ENCODE measurements around the gene PLA2G4E.

Gene PLA2G4E

DNA sequence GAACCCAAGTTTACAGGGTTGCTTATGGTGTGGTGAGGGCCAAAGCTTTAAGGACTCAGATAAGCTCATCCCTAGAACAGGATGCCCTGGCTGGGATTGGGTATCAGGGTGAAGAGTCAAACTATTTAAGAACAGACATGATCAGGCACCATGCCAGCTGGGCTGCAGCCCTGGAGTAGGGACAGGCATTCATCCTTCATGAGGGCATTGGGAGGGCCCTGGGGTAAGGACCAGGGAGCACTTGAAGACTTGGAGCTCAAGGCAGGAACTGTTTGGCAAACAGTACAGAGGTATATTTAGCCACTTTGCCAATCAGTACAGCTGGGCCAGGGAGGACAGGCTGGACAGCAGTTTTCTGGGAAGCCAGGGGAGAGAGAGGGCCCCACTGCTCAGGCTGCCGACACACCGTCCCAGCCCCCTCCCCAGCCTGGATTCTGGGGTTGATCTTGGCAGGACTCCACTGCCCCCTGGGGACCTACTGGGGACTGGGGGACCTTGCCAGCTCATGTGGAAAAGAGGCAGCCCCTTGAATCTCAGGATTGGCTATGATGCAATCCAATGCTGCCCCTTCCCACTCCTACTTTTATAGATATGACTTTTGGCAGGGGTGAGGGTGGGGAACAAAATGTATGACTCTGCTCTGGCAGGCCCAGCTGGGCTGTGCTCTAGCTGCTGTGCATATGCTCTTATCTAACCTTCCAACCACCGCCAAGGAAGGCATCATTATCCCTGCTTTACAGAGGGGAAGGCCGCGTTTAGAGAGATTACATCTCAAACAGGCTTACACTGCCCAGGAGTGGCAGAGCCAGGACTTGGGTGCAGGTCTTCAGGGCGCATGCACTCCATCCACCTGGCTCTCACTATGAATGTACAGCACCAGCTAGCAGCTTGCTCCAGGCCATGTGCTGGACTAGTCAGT, 2.3 kb downstream of the PLA2G4E start:
- ChIA-PET CTCF (interaction anchor here (1.0 to 1.8 kb wide), 4 partner anchors 29 to 66 kb away, joined by 3 to 4 read pairs (median 4); no protein-coding TSS in a partner anchor), POLR2A (no interaction called here)
- no peak overlapping the region for H3K4me3 ChIP-seq (ENCODE audit: low read depth, low read length)
- no peak for DNase-seq (ENCODE audit: low read depth, low spot score)
- TF ChIP-seq, protein P1, sequence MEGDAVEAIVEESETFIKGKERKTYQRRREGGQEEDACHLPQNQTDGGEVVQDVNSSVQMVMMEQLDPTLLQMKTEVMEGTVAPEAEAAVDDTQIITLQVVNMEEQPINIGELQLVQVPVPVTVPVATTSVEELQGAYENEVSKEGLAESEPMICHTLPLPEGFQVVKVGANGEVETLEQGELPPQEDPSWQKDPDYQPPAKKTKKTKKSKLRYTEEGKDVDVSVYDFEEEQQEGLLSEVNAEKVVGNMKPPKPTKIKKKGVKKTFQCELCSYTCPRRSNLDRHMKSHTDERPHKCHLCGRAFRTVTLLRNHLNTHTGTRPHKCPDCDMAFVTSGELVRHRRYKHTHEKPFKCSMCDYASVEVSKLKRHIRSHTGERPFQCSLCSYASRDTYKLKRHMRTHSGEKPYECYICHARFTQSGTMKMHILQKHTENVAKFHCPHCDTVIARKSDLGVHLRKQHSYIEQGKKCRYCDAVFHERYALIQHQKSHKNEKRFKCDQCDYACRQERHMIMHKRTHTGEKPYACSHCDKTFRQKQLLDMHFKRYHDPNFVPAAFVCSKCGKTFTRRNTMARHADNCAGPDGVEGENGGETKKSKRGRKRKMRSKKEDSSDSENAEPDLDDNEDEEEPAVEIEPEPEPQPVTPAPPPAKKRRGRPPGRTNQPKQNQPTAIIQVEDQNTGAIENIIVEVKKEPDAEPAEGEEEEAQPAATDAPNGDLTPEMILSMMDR (IDR thresholded peaks at IDR 0.05; ENCODE audit: insufficient read depth, low read length, missing control alignments), result no peak

DNA sequence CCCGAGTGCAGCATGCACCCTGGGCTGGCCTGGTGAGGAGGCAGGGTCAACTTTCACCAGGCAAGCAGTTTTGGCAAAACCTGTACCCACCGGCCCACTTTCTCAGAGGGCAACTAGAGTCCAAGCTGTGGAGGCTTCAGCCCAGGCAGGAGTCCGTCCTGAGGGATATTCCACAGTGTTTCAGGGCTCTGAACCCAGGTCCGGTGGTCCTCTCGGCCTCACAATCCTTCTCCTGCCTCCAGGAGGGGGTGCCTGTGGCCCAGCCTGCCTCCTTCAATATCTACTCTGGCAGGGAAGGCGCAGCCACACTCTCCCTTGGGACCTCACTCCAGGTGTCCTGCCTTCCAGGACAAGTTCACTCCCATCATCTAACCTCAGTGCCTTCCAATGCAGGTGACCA, 3.9 kb downstream of the PLA2G4E start:
- no peak overlapping the region for H3K4me3 ChIP-seq (ENCODE audit: low read depth, low read length)
- ChIA-PET CTCF (no interaction called here), POLR2A (no interaction called here)
- DNase-seq (ENCODE audit: low read depth, low spot score), result no peak
- TF ChIP-seq, protein P1 (IDR thresholded peaks at IDR 0.05; ENCODE audit: insufficient read depth, low read length, missing control alignments), result no peak

DNA sequence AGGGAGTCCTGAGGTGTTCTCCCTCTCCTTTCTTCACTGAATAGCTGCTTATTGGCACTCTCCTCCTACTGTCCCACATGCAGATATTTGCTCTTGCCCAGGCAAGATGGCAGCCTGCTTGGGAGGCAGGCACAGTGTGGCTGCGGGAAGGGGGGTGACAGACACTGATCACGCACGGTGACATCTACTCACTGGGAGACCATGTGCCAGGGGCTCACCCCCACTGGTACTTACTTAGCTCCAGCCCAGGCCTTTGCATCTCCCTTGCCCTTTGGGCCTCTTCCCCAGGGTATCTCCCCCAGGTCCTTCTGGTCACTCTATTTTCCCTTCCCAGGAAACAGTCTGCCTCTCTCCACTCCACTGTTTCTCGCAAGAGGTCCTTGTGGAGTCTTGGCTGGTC, 6.4 kb downstream of the PLA2G4E start:
- CTCF ChIA-PET, result no interaction called here
- no peak for DNase-seq (ENCODE audit: low read depth, low spot score)
- H3K4me3 ChIP-seq (ENCODE audit: low read depth, low read length), result no peak overlapping the region
- POLR2A ChIA-PET, result no interaction called here
- TF ChIP-seq, protein P1 (IDR thresholded peaks at IDR 0.05; ENCODE audit: insufficient read depth, low read length, missing control alignments), result no peak

DNA sequence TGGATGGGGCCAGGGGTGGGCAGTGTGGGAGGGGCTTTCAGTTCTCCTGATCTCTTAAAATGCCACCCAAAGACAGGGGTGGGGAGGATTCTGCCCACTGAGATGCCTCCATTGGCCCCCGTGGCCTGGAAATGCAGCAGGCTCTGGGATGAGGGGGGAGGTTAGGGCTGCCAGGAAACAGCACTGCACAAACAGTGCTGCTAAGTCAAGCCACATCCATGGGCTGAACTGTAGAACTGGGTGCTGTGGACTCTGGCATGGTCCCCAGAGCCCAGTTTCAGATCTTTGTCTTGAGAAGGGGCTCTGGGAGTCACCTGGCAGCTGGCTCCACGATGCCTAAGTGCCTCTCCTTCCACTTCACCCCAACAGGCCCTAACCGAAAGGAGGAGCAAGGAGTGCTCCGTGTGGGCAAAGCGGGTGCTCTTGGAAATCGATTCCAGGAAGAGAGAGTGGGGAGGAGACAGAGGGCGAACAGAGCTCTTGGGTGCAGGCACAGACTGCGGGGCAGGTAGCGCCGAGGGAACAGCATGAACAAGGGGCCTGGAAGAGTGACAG, 7.8 kb downstream of the PLA2G4E start:
- TF ChIP-seq, protein P1 (IDR thresholded peaks at IDR 0.05; ENCODE audit: insufficient read depth, low read length, missing control alignments), result no peak
- ChIA-PET CTCF (no interaction called here), POLR2A (no interaction called here)

DNA sequence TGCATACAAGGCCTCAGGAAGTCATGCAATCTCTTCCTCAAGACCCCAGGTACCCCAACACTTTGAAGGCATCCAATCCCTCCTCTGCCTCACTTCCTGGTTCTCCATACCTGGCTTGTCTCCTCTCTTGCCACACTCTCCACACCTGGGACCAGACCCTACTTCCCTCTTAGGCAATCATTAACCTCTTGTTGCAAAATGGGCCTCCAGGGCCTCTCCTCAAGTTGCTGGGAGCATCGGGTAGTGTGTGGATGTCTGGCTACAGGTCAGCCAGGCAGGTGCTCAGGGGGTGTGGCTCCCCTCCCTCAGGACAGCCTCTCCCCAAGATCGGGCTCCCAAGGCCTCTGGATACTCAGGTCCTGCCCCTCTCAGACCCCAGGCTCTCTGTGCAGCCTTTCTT, 8.6 kb downstream of the PLA2G4E start:
- TF ChIP-seq, protein P1 (IDR thresholded peaks at IDR 0.05; ENCODE audit: insufficient read depth, low read length, missing control alignments), result no peak
- CTCF ChIA-PET, result no interaction called here
- POLR2A ChIA-PET, result no interaction called here

More for the DNA sequence above, 7.8 kb downstream of the PLA2G4E start:
- H3K4me3 ChIP-seq (ENCODE audit: low read depth, low read length), result no peak overlapping the region
- no peak for DNase-seq (ENCODE audit: low read depth, low spot score)

DNA sequence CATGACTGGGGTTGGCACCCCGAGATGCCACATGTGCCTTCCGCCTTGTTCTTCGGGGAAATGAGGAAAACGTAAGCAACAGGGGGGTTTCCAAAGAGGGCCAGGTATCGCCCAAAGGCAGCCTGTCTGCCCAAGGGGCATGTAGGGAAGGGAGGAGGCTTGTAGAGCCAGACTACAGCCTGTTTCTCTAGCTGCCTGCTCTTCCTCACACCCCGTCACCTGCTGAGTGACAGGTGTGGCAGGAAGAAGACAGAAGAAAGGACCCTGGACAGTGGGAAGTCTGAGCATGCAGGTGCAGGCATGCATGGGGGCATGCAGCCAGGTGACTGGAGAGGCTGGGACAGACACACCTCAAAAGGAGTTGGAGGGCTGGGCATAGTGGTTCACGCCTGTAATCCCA, 9.8 kb downstream of the PLA2G4E start:
- CTCF ChIA-PET, result no interaction called here
- no peak overlapping the region for H3K4me3 ChIP-seq (ENCODE audit: low read depth, low read length)

More for the DNA sequence above, 8.6 kb downstream of the PLA2G4E start:
- H3K4me3 ChIP-seq (ENCODE audit: low read depth, low read length), result no peak overlapping the region
- no peak for DNase-seq (ENCODE audit: low read depth, low spot score)

More for the DNA sequence above, 9.8 kb downstream of the PLA2G4E start:
- no peak for DNase-seq (ENCODE audit: low read depth, low spot score)
- POLR2A ChIA-PET, result no interaction called here
- TF ChIP-seq, protein P1 (IDR thresholded peaks at IDR 0.05; ENCODE audit: insufficient read depth, low read length, missing control alignments), result no peak
